GM12891 (cell line): Measurements from ENCODE around the gene SERPIND1.

Experiments
- POLR2A ChIP-seq: IDR thresholded peaks from 2 replicates; pipeline ENCODE4 v1.6.1; 2011; ENCODE audit warnings: low read depth, low read length, control low read depth
- POLR2AphosphoS5 ChIP-seq: IDR thresholded peaks from 2 replicates; pipeline ENCODE4 v1.6.1; 2011; ENCODE audit warnings: low read depth, low read length, control low read depth
- POU2F2 ChIP-seq: IDR thresholded peaks from 2 replicates; pipeline ENCODE4 v1.6.1; 2011; ENCODE audit warnings: low read depth, mild to moderate bottlenecking, control low read depth, low read length, moderate library complexity
- SPI1 ChIP-seq: IDR thresholded peaks from 2 replicates; pipeline ENCODE4 v1.6.1; 2011; ENCODE audit warnings: low read depth, low read length, control low read depth
- TAF1 ChIP-seq: IDR thresholded peaks from 2 replicates; pipeline ENCODE4 v1.6.1; 2011; ENCODE audit warnings: low read depth, low read length, control low read depth

DNA sequence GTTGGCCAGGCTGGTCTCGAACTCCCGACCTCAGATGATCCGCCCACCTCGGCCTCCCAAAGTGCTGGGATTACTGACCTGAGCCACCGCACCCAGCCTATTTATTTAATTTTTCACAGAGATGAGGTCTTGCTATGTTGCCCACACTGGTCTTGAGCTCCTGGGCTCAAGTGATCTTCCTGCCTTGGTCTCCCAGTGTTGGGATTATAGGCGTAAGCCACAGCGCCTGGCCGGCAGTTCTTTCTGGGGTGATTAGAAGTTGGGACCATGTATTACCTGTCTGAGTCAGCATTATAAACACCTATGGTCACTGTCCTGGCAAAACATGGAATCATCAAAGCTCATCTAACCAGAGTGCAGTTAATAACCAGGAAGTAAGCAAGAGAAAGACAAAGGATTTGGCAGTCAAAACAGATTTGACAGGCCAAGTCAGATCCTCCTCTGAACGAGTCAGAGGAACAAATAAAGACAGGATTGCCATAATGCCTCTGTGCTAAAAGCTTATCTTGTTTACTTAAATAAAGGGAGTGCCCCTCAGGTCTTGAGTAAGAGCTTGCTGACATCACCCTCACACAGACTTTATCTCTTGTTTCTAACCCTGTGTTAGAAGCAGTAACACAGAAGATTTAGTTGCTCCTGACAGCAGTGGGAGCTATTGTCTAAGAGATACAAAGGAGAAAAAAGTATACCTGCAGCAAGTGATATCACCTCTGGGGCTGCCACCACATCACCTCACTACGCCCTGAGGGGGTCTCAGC lies 3.7 kb downstream of the SERPIND1 start:
- TF ChIP-seq POLR2A = no peak
- TF ChIP-seq POLR2AphosphoS5 = no peak
- no peak for TF ChIP-seq POU2F2
- TF ChIP-seq TAF1 = no peak
- TF ChIP-seq SPI1 = no peak
